ENCODE measurements around the gene CARM1.

CARM1 gene

DNA sequence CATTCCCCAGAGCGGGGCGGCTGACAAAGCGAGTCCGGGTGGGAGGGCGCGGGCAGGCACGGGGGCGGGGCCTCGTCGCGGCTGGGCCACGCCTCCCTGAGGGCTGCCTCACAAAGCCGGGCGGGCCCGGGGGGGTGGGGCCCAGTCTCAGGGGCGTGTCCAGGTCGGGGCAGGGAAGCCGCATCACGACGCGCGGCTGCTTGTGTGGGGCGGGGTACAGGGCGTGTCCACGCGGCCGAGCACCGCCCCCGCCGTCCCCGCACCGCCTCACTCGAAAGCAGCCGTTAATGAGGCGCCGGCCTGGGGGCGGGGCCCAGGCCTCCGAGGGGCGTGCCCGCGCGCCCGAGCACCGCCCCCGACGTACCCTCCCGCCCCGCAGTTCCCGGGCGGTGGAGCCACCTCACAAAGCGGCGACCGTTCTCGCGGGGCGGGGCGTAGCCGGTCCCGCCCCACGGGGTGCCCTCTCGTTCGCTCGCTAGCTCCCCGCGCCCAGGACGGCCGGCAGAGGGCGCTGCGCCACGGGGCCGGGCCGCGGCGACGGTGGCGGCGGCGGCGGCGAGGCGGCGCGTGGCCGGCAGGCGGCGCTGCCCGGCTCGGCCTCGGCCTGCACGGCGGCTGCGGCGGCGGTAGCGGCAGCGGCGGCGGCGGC lies at the start of gene CARM1:
TSS of gene CARM1 (plus strand) at position 599 of the 649 bp plus-strand sequence. CDS start 150 bp downstream, outside the sequence.
- TF ChIP-seq, protein P1, sequence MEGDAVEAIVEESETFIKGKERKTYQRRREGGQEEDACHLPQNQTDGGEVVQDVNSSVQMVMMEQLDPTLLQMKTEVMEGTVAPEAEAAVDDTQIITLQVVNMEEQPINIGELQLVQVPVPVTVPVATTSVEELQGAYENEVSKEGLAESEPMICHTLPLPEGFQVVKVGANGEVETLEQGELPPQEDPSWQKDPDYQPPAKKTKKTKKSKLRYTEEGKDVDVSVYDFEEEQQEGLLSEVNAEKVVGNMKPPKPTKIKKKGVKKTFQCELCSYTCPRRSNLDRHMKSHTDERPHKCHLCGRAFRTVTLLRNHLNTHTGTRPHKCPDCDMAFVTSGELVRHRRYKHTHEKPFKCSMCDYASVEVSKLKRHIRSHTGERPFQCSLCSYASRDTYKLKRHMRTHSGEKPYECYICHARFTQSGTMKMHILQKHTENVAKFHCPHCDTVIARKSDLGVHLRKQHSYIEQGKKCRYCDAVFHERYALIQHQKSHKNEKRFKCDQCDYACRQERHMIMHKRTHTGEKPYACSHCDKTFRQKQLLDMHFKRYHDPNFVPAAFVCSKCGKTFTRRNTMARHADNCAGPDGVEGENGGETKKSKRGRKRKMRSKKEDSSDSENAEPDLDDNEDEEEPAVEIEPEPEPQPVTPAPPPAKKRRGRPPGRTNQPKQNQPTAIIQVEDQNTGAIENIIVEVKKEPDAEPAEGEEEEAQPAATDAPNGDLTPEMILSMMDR (IDR thresholded peaks at IDR 0.05; ENCODE audit: borderline replicate concordance, control extremely low read depth, extremely low read depth, insufficient read depth, missing control alignments): peak; percentile 99
- in situ Hi-C loops (cut with MboI; ENCODE audit: low sequenced_read_pairs, unreplicated experiment): no loop called here
- DNase-seq (ENCODE audit: low spot score): peak; percentile 100

DNA sequence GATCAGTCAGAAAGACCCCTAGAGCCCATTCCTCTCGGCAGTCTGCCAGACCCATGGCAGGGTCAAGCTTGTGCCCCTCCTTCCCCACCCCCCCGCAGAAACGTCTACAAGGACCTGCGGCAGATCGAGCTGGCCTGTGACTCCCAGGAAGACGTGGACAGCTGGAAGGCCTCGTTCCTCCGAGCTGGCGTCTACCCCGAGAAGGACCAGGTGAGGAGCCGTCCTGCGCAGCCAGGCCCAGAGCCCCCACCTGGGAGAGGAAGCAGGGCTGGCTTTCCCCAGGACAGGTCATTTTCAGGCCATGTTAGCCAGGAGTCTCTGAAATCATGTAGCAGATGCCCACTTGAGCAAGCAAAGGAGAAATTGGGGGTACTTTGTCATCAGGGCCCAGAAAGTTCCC lies 47.7 kb upstream of the CARM1 start:
- in situ Hi-C loops (cut with MboI; ENCODE audit: low sequenced_read_pairs, unreplicated experiment): no loop called here
- DNase-seq (ENCODE audit: low spot score): no peak
- TF ChIP-seq, protein P1 (IDR thresholded peaks at IDR 0.05; ENCODE audit: borderline replicate concordance, control extremely low read depth, extremely low read depth, insufficient read depth, missing control alignments): no peak

DNA sequence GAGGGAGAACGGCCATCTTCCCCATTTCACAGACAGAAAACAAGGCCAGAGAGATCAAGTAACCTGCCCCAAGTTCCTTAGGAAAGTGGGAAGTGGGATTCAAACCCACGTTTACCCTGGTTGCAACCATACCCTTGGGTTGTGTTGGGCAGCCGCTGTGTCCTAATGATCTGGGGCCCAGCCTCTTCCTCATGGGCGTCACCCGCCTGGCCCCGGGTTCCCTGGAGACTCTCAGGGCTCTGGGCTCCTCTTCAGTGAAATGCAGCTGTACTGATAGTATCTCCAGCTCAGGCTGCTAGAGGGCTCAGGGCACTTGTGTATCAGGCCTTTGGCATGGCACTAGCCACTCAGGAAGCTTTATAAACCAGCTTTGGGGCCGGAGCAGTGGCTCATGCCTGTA lies 45.1 kb upstream of the CARM1 start:
- TF ChIP-seq, protein P1 (IDR thresholded peaks at IDR 0.05; ENCODE audit: borderline replicate concordance, control extremely low read depth, extremely low read depth, insufficient read depth, missing control alignments): no peak
- in situ Hi-C loops (cut with MboI; ENCODE audit: low sequenced_read_pairs, unreplicated experiment): no loop called here
- no peak for DNase-seq (ENCODE audit: low spot score)

DNA sequence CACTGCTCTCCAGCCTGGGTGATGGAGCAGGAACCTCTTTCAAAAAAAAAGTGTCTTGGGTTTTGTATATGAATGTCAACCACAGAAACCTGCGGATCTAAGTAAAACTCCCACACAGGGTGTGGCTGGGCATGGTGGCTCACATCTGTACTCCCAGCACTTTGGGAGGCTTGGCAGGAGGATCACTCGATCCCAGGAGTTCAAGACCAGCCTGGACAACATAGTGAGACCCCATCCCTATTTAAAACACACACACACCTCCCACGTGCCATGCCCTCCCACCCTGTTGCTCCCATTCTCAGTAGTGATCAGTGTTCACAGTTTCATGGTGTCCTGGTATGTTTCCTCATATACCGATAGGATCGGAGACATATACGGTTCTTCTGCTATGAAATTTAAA lies 44.5 kb upstream of the CARM1 start:
- no peak for DNase-seq (ENCODE audit: low spot score)
- TF ChIP-seq, protein P1 (IDR thresholded peaks at IDR 0.05; ENCODE audit: borderline replicate concordance, control extremely low read depth, extremely low read depth, insufficient read depth, missing control alignments): no peak
- in situ Hi-C loops (cut with MboI; ENCODE audit: low sequenced_read_pairs, unreplicated experiment): no loop called here

DNA sequence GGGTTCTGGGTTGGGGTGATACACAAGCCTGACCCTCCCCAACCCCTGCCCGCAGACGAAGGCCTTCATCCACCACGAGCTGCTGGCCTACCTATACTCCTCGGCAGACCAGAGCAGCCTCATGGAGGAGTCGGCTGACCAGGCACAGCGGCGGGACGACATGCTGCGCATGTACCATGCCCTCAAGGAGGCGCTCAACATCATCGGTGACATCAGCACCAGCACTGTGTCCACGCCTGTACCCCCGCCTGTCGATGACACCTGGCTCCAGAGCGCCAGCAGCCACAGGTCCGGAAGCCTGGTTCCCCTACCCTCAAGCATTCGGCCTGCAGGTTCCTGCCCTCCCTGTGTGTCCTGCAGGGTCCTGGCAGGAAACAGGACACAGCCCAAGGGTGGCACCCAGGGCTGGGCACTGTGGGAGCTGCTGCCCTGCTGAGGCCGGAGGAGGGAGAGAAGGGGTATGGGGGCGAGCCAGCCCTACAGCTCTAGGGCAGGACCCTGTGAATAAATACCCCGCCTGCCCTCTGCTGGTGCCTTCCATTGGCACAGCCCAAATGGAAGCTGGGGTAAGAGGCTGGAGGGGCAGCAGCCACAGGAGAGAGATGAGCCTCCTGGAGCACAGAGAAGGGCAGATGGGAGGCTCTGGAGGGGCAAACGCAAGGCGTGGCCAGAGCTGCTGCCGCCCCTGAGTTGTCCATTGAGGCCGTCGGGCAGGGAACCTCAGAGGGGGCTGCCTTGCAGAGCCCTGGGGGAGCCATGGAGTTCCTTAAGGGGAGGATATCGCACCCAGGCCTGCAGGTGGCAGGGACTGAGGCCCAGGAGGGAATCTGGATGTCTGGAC lies 42.2 kb upstream of the CARM1 start:
- in situ Hi-C loops (cut with MboI; ENCODE audit: low sequenced_read_pairs, unreplicated experiment): no loop called here
- TF ChIP-seq, protein P1 (IDR thresholded peaks at IDR 0.05; ENCODE audit: borderline replicate concordance, control extremely low read depth, extremely low read depth, insufficient read depth, missing control alignments): no peak
- no peak for DNase-seq (ENCODE audit: low spot score)

DNA sequence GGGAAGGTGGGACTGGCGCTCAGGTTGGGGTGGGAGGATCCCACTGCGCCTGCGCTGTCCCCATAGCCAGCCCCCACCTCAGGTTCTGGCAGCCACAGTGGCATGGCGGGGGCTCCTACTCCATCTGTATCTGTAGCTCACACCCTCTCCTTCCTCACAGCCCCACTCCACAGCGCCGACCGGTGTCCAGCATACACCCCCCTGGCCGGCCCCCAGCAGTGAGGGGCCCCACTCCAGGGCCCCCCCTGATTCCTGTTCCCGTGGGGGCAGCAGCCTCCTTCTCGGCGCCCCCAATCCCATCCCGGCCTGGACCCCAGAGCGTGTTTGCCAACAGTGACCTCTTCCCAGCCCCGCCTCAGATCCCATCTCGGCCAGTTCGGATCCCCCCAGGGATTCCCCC lies 41.4 kb upstream of the CARM1 start:
- TF ChIP-seq, protein P1 (IDR thresholded peaks at IDR 0.05; ENCODE audit: borderline replicate concordance, control extremely low read depth, extremely low read depth, insufficient read depth, missing control alignments): no peak
- DNase-seq (ENCODE audit: low spot score): no peak
- in situ Hi-C loops (cut with MboI; ENCODE audit: low sequenced_read_pairs, unreplicated experiment): no loop called here
